GM19372 (cell line): ENCODE measurements around the gene MACROD1.
"Not testable (repeated sequence)": the region's sequence is repeated elsewhere in the genome, so short reads cannot be mapped to it uniquely, and the experiment has no call there.

ENCODE experiments used
- ATAC-seq: cut with Tn5 transposase; IDR thresholded peaks from one replicate; pipeline ENCODE4 v1.9.1; 2021; ENCODE audit warnings: mild to moderate bottlenecking, low read depth, moderate library complexity; ENCODE audit not compliant: unreplicated experiment

Gene MACROD1

DNA sequence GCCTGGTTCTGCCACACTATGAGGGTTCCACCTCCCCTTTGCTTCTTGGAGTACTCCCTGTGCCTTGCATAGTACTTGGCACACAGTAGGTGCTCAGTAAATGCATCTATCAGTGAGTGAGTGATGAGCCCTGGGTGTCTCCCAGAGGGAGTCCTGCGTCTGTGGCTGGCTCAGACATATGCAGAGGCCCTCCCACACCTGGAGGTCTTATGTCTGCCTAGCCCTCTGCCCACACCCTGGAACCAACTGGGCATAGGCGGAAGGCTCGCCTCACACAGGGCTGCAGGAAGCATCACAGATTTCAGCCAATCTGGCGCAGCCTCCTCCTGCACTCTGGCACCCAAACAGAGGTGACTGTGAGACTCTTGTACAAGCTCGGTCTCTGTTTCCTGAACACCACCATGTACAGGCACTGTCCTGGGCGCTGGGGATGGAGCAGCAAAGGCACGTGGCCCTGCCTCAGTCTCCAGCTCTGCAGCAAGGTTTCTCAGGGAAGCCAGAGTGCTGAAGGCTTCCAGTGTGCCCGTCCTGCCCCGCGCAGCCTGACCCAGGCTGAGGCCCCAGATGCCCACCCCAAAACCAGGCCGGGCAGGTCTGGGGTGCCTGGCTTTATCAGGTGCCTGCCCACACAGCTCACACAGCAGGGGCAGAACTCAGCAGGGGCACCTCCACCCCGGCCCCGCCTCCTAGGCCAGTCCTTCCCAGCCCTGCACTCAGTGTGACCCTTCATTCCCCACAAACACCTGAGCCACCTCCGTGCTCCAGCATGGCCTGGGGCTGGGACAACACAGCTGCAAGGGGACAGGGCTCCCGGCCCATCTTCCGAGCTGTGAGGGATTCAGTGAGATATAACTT, 103.5 kb downstream of the MACROD1 start:
- no peak for ATAC-seq

DNA sequence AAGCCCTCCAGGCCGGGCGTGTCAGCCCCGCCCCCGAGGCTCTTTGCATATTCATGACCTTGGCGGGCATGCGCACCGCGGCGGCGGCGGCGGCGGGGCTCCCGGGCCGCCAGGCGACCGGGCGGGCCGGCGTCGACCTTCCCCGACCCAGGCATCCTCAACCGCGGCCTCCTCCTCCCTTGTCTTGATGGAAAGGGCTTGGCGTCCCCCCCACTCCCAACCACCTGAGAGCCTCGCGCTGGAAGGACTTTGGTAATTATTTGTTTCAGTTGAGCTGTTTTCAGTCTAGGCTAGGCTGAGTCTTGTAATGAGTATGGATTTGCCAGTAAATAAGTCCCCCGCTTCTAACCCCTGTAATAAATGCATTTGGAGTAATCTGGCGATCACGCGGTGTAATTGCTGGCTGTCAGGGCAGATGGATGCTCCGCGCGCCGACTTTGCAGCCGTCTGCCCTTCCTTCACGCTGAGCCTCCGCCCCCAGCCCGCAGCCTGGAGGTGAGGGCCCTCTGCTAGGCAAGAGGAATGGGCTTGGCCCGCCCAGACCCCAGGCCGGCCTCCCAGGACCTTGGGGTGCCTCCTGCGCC, 105.0 kb downstream of the MACROD1 start:
- ATAC-seq, result no peak

- ATAC-seq, result no peak
Observed at GRCh38 chr11:64060263-64060860, 105.6 kb downstream of the MACROD1 start.

- no peak for ATAC-seq
Observed at GRCh38 chr11:64059339-64060140, 106.4 kb downstream of the MACROD1 start.

DNA sequence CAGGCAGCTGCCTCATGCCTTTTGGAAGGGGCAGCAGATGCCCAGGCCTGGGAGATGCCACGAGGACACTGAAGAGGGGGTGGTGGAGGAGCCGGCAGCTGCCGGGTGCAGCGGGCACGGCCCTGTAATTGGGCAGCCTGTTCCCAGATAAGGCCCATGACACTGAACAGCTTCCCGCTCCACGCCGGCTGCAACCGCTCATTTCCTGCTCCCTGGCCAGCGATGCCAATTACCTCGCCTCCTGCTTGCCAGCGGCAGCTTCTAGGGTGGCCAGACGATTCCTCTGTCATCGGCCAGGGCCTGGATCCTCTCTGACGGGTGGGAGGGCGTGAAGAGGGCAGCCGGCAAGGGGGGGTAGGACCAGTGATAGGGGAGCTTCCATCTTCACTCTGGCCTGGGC, 107.4 kb downstream of the MACROD1 start:
- ATAC-seq, result no peak

- ATAC-seq, result no peak
Observed at GRCh38 chr11:64057890-64058289, 108.0 kb downstream of the MACROD1 start.

DNA sequence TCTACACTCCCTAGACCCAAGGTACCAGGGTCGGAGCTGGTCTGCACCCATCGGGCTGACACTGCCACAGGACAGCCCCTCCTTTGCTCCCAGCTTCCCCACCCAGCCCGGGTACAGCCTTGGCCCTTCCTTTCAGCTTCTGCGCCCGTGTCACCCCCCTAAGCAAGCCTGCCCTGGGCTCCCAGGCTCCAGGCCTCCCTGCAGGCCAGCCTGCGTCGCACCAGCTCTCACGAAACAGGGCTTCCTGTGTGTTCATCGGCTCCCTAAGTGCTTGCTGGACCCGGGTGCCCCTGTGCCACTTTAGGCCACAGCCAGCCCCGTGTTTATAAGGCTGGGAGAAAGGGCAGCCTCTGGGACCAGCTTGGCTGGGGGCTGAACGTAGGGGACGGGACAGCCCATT, 109.1 kb downstream of the MACROD1 start:
- no peak for ATAC-seq

DNA sequence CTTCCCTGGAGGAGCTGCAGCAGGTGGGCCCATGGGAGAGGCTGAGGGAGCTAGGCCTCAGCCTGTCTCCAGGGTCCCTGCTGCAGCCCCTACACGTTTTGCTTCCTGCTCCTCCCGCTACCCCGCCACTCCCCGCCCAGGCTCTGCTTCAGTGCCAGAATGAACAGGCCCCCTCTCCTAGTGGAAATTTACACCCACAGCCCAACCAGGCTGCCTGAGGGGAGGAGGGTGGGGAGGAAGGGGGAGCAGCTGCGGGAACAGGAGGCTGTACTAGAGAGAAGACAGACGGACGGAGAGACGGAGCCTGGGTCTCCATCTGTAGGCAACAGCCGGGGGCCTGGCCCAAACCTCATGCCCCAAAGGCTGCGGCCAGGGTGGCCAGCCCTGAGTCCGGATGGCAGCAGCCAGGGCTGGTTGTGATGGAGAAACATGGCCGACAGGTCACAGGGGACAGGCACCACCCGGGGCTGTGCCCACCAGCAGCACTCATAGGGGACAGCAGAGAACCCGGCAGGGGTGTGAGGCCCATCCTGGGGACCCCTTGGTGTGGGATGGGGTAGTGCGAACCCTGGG, 109.6 kb downstream of the MACROD1 start:
- no peak for ATAC-seq

GRCh38 chr11:64055077-64055476, 110.8 kb downstream of the MACROD1 start:
- ATAC-seq, result no peak

GRCh38 chr11:64053699-64054098, 112.2 kb downstream of the MACROD1 start:
- ATAC-seq, result no peak

GRCh38 chr11:64052938-64053622, 112.8 kb downstream of the MACROD1 start:
- ATAC-seq, result no peak

DNA sequence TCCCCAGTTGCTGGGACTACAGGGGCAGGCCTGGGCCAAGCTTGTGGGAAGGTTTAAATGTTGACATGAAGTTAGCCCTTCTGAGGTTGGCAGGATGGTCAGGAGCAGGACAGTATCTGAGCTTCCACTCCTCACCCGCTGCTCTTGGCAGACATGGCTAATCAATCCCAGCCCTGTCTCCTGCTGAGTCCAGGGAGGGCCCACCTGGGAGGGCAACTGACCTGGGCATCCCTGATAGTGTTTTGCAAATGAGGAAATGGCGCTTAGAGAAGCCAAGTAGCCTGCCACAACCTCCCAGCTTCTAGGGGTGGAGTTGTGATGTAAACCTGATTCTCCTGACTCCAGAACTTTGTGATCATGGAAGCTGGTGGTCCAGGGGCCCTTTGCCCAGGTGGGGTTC, 113.5 kb downstream of the MACROD1 start:
- ATAC-seq, result no peak

DNA sequence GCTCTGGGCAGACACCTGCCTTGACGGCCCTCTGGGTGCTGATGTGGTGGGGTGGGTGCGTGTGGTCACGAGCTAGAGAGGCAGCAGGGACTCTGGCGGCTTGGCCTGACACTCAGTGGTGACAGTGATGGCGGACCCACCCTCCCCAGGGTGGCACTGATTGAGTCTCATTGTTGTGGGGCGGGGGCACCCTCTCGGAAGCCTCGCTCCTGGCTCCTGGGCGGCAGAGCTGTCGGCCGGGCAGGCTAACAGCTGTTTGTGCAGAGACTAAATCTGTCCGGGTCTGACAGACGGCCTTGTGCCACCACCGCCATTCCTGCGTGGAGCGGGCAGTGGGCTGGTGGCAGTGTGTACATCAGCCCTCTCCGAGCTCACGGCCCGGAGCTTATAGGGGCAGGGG, 114.6 kb downstream of the MACROD1 start:
- no peak for ATAC-seq

- ATAC-seq, result no peak
Observed at GRCh38 chr11:64049509-64049908, 116.4 kb downstream of the MACROD1 start.

DNA sequence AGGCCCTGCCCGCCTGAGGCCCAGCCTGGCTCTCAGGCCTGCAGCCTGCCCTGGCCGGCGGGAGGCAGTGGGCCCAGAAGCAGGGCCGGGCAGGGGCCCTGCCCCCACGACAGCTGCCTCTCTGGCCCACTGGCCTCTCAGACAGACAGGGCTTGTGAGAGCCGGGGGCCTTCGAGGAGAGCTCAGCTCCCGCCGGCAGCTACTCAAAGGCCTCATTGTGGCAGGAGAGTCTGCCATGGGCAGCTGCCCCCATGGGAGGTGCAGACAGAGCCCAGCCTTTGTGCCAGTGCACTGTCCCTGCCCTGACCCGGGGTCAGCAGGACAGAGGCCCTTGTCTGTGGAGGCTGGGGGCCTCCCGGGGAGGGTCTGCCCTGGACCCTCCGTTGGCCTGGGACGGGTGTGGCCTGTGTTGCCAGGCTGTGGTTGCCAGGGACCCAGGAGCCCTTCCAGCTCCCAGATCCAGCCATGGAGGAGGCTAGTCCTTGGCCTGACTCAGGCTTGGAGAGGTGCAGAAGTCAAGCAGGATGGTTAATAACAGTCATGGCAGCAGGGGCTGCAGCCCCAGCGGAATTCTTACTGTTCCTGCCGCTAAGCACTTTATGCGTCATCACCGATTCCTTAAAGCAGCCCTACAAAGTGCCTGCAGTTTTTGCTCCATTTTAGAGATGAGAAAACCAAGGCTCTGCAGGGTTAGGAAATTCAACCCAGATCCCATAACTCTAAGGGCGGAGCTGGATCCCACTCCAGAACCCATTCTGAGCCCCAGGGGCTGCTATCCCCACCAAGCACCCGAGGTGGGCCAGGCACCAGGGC, 117.7 kb downstream of the MACROD1 start:
- ATAC-seq, result no peak

GRCh38 chr11:64047373-64047772, 118.5 kb downstream of the MACROD1 start:
- not testable (repeated sequence) for ATAC-seq

DNA sequence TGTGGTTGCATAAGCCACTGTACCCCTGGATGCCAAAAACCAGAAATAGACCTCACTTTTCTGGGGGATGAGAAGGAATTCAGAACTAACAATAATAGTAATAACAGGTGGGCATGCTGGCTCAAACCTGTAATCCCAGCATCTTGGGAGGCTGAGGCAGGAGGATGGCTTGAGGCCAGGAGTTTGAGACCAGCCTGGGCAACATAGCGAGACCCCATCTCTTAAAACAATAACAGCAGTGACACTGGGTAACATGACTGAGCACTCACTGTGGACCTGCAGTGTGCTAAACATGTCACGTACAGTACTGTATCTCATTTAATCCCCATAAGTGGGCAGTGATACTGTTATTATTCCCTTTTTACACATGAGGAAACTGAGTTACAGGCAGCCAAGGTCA, 120.2 kb downstream of the MACROD1 start:
- ATAC-seq, result no peak

DNA sequence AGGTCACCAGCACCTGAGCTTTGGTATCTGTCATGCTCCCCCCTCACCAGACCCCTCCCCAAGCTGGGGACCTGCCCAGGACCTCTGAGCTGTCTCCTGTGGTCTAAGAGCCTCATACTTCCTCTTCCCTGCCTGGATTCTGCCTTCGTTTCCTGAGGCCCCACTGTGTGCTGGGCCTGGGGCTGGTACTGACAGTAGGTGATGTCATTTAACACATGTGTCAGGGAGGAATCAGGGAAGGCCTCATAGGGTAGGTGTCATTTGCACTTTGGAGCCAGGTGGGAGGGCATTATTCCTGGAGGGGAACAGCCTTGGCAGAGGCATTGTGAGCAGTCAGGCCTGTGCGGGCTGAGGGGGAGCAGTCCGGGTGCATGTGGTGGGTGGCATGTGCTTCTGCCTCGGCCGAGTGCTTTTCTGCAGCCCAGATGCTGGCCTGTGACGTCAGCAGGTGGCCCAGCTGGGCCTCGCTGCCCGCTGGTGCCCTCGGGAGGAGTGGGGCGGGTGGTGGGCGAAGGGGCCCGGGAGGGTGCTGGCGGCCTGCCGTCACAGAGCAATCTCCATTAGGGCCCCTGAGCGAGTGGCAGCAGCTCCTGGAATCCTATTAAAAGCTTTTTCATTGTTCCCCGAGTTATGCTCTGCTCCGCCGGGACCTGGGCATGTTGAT, 121.1 kb downstream of the MACROD1 start:
- no peak for ATAC-seq

DNA sequence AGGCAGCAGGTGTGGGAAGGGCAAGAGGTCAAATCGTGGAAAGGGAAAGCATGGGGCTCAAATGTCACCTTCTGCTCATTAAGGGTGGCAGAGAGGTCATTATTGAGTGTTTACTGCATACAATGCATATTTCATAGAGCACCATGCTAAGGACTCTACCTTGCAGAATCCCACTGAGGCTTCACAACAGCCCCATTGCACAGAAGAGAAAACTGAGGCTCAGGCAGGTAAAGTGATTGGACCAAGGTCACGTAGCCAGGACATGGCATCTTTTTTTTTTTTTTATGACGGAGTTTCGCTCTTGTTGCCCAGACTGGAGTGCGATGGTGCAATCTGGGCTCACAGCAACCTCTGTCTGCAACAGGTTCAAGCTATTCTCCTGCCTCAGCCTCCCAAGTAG, 122.4 kb downstream of the MACROD1 start:
- ATAC-seq, result no peak
